PFSK-1 (cell line): Measurements from ENCODE around the gene NCOA1.

Experiments used
- FOXP2 ChIP-seq: optimal IDR thresholded peaks from 2 replicates; pipeline ENCODE3; 2011; ENCODE audit warnings: borderline replicate concordance, control low read depth, inconsistent platforms; ENCODE audit not compliant: insufficient read depth; ENCODE audit errors: extremely low read length, extremely low read depth
- POLR2AphosphoS5 ChIP-seq: IDR thresholded peaks from 2 replicates; pipeline ENCODE4 v1.6.1; 2012; ENCODE audit warnings: low read depth, mild to moderate bottlenecking, control low read depth, low read length, moderate library complexity
- SIN3A ChIP-seq: IDR thresholded peaks from 2 replicates; pipeline ENCODE4 v1.6.1; 2012; ENCODE audit warnings: mild to moderate bottlenecking, low read length, moderate library complexity, borderline replicate concordance; ENCODE audit not compliant: insufficient read depth
- TAF1 ChIP-seq: IDR thresholded peaks from 2 replicates; pipeline ENCODE4 v1.6.1; 2012; ENCODE audit warnings: low read length, control low read depth, borderline replicate concordance; ENCODE audit not compliant: insufficient read depth
- TF ChIP-seq, protein P1 (sequence below), 2 experiments: IDR thresholded peaks; 2 replicates each; pipeline versions ENCODE4 v1.6.1 to v1.8.0; 2011 to 2012; ENCODE audit warnings: low read depth in 2 of 2, low read length in 2 of 2, control low read depth in 1 of 2, inconsistent platforms in 1 of 2, mild to moderate bottlenecking in 1 of 2, moderate library complexity in 1 of 2; ENCODE audit not compliant: insufficient read depth in 1 of 2

The NCOA1 gene

GRCh38 chr2:24704692-24705091, 213.6 kb downstream of the NCOA1 start:
- no peak for TF ChIP-seq FOXP2
- no peak for TF ChIP-seq SIN3A
- TF ChIP-seq POLR2AphosphoS5: no peak
- TF ChIP-seq TAF1: no peak

- TF ChIP-seq SIN3A (no peak), TAF1 (no peak), POLR2AphosphoS5 (no peak), FOXP2 (no peak)
- TF ChIP-seq, protein P1, sequence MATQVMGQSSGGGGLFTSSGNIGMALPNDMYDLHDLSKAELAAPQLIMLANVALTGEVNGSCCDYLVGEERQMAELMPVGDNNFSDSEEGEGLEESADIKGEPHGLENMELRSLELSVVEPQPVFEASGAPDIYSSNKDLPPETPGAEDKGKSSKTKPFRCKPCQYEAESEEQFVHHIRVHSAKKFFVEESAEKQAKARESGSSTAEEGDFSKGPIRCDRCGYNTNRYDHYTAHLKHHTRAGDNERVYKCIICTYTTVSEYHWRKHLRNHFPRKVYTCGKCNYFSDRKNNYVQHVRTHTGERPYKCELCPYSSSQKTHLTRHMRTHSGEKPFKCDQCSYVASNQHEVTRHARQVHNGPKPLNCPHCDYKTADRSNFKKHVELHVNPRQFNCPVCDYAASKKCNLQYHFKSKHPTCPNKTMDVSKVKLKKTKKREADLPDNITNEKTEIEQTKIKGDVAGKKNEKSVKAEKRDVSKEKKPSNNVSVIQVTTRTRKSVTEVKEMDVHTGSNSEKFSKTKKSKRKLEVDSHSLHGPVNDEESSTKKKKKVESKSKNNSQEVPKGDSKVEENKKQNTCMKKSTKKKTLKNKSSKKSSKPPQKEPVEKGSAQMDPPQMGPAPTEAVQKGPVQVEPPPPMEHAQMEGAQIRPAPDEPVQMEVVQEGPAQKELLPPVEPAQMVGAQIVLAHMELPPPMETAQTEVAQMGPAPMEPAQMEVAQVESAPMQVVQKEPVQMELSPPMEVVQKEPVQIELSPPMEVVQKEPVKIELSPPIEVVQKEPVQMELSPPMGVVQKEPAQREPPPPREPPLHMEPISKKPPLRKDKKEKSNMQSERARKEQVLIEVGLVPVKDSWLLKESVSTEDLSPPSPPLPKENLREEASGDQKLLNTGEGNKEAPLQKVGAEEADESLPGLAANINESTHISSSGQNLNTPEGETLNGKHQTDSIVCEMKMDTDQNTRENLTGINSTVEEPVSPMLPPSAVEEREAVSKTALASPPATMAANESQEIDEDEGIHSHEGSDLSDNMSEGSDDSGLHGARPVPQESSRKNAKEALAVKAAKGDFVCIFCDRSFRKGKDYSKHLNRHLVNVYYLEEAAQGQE (IDR thresholded peaks at IDR 0.05; ENCODE audit: insufficient read depth in 1 of 2, low read depth in 2 of 2, low read length in 2 of 2): no peak
Measured at GRCh38 chr2:24707143-24707542, 216.1 kb downstream of the NCOA1 start.

GRCh38 chr2:24708537-24709152, 217.6 kb downstream of the NCOA1 start:
- no peak for TF ChIP-seq POLR2AphosphoS5
- TF ChIP-seq, protein P1 (IDR thresholded peaks at IDR 0.05; ENCODE audit: insufficient read depth in 1 of 2, low read depth in 2 of 2, low read length in 2 of 2): no peak
- no peak for TF ChIP-seq FOXP2

- no peak for TF ChIP-seq FOXP2
- no peak for TF ChIP-seq TAF1
- TF ChIP-seq, protein P1 (IDR thresholded peaks at IDR 0.05; ENCODE audit: insufficient read depth in 1 of 2, low read depth in 2 of 2, low read length in 2 of 2): no peak
- TF ChIP-seq POLR2AphosphoS5: no peak
- TF ChIP-seq SIN3A: no peak
Measured at GRCh38 chr2:24710806-24711205, 219.8 kb downstream of the NCOA1 start.

- TF ChIP-seq FOXP2 (no peak), TAF1 (no peak), POLR2AphosphoS5 (no peak), SIN3A (no peak)
- TF ChIP-seq, protein P1 (IDR thresholded peaks at IDR 0.05; ENCODE audit: insufficient read depth in 1 of 2, low read depth in 2 of 2, low read length in 2 of 2): no peak
Measured at GRCh38 chr2:24711865-24712264, 220.8 kb downstream of the NCOA1 start.
